ENCODE measurements around the gene CRYBG1.
"Not testable (repeated sequence)": the region's sequence is repeated elsewhere in the genome, so short reads cannot be mapped to it uniquely, and the experiment has no call there.

The CRYBG1 gene

DNA sequence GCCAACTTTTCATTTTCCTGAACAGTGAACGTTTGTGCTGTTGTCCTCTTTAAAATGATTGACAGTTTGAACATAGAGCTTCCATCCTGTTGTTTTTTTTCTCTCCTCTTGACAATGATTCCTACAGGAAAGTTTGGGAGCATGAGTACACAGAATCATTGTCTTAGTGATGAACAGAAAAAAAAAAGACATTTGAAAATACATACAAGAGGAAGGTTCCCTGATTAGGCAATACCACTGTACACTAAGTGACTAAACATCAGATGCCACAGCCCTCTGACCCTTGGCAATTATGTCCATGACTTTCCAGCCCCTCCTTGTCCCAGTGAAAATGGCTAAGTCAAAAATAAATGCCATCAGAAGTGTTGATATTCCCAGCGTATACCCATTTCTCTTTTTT is 197.3 kb downstream of the CRYBG1 start:
- DNase-seq, result no peak

DNA sequence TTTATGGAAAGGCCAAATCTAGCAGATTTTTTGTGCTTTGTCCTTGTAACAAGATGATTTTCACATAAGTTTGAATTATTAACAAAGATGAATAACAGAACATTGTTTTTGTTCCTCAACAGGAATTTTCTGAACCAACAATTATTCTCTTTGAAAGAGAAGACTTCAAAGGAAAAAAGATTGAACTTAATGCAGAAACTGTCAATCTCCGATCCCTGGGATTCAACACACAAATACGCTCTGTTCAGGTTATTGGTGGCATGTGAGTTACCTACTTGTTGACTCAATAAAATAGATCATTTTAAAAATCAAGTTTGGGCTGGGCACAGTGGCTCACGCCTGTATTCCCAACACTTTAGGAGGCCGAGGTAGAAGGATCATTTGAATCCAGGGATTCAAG is 197.8 kb downstream of the CRYBG1 start:
- no peak for DNase-seq

DNA sequence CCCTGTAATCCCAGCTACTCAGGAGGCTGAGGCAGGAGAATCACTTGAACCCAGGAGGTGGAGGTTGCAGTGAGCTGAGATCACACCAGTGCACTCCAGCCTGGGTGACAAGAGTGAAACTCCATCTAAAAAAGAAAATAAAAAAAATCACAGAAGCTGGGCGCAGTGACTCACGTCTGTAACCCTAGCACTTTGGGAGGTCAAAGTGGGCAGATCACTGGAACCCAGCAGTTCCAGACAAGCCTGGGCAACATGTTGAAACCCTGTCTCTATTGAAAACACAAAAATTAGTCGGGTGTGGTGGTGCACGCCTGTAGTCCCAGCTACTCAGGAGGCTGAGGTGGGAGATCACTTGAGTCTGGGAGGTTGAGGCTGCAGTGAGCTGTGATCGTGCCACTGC is 199.1 kb downstream of the CRYBG1 start:
- not testable (repeated sequence) for DNase-seq

DNA sequence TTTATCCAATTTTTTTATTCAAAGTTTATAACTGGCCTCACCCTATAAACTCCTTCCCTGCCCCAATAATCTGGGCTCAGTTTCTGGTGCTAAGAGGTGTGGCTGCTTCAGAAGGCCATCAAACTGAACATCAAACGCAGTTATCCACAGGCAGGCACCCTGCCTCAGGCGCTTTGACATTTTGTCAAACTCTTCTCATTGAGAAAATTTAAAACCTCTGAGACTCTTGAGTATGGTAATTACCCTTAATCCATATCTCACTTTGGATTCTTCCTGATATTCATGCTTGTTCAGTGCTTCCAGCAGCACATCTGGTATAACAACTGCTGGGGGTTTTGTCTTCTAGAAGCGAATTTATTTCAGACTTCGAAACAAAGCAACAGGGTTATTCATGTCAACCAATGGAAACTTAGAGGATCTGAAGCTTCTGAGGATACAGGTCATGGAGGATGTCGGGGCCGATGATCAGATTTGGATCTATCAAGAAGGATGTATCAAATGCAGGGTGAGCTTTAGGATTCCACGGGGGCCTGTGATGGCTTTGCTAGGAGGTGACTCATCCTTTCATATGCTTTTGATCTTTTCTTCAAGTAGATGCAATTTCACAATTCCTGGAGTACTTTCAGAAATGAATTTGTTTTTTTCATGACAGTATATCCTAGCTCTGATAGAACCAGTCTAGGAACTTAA is 200.6 kb downstream of the CRYBG1 start:
- no peak for DNase-seq

DNA sequence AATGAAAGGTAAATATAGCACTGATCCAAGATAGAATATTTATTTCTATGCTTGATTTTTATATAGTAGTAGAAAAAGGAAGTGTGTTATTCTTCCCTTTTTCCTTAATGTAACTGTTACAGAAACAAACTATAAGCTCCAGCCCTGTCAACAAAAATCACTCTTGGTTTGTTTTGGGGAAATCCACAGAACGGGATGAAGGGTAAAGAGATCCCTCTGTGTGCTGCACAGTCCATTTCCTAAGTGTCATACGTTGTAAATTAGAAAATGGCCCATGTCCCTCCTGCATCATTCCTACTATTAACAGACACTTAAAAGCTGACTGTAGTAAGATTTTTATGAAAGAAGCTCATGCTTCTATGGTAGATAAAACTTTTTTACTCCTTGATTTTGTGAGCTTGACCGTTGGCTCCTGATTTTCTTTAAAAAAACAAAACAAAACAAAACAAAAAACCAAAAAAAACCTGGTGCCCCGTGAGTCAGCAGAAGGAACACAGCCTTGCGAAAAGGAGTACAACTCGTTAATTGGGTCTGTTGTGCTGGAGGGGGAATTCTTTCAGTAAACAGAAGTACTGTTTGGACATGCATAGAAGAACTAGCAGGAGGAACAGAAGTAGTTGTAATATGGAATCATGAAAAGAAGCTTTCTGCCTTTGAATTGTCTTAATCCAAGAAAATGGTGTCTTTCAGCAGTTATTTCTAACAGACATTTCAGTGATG is 201.3 kb downstream of the CRYBG1 start:
- peak; percentile 24 for DNase-seq

DNA sequence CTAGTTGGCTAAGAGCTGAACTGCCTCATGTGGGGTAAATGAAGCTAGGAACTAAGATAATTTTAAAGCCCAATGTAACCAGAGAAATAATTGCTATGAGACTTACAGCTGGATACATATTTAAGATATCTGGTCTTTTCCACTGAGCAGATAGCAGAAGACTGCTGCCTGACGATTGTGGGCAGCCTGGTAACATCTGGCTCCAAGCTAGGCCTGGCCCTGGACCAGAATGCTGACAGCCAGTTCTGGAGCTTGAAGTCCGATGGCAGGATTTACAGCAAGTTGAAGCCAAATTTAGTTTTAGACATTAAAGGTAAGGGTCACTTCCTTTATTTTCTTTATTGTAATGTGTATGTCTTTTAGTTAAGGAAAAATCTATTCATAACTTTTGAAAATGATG is 203.1 kb downstream of the CRYBG1 start:
- no peak for DNase-seq

DNA sequence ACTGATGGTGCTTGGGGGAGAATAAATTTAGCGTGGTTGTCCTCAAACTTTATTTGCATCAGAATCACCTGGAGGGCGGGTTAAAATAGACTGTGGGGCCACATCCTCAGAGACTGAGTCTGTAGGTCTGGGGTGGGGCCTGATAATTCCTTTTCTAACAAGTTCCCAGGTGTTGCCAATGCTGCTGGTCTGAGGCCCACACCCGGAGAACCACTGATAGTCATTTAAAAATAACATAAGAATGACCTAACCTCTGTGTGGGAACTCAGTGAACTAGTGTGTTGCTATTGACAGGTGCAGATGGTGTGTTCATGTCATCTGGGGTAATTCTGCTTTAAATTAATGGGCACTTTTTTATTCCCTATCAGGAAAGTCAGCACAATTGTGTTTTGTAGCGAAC is 204.0 kb downstream of the CRYBG1 start:
- DNase-seq, result no peak

DNA sequence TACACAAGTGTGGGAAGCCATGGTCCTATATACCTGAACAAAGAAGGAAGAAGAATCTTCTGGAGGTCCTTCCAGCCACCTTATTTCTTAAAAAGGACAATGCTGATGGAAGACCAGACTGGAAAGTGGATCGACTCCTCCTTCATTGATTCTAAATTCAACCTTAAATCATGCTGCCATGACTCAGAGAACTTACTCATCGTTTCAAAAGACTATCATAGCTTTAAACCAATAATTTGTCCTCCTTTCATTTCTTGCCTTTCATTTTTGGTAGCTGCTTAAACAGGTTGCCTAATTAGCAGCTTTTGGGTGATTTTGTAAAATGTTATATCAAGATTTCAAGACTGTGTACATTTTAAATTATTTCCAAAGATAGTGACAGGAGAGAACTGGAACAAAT is 208.0 kb downstream of the CRYBG1 start:
- DNase-seq, result no peak

DNA sequence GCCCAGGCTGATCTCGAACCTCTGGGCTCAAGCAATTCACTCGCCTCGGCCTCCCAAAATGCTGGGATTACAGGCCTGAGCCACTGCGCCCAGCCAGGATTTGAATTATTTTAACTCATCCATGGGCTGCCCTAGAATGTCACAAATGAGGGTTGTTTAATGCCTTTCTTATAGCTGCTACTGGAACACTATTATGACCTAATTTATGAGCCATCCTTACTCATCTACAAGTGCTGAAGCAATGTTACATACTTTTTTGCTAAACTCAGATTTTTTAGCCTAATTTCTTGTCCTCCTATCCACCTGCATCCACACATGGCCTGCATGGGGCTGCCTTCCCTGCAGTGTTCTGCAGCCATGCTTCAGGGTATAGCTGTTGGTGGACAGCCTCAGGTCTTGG is 208.9 kb downstream of the CRYBG1 start:
- no peak for DNase-seq

DNA sequence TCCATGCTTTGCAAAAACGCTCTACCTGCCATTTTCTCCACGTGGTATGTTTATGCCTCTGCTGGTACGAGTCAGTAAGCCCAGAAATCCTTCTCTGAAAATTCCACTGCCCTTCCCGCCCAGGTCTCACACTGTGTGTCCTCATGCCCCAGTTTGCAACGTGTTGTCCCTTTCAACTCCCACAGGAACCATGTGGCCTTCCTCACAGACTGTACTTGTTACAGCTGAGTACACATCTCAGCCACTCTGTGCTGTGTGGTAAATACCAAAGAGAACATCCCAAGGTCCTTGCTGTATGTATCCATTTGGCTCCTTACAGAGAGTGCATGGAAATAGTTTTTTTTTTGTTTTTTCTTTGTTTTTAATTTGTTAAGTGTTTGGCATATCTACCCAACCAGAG is 211.9 kb downstream of the CRYBG1 start:
- no peak for DNase-seq

DNA sequence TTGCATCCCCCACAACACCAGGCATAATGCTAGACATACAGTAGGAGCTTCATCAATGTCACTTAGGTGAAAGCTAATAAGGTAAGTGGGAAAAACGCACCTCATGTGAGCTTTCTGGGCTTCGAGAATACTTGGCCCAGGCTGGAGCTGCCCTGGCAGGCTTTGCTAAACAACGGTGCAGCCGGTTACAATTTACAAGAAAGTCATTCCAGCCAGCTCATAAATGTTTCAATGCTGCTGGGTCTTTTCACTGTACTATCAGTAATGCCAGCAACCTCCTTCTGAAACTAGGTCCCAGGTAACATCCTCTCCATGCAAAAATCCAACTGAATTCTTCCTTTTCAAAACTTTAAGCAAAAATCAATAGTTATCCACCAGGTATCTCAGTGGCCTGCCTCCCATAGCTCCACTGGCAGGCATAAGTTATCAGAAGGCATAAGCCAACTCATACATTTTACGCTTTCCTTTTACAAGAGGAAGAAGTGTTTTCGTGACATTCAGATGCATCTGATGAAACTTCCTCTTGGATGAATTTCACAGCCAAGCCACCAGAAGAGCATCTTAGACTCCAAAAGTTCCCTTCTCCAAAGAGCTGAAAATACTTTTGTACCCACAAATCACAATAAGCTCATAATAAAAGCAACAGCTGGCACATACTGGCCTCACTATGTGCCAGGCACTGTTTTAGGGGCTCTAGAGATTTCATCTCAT is 212.5 kb downstream of the CRYBG1 start:
- no peak for DNase-seq

DNA sequence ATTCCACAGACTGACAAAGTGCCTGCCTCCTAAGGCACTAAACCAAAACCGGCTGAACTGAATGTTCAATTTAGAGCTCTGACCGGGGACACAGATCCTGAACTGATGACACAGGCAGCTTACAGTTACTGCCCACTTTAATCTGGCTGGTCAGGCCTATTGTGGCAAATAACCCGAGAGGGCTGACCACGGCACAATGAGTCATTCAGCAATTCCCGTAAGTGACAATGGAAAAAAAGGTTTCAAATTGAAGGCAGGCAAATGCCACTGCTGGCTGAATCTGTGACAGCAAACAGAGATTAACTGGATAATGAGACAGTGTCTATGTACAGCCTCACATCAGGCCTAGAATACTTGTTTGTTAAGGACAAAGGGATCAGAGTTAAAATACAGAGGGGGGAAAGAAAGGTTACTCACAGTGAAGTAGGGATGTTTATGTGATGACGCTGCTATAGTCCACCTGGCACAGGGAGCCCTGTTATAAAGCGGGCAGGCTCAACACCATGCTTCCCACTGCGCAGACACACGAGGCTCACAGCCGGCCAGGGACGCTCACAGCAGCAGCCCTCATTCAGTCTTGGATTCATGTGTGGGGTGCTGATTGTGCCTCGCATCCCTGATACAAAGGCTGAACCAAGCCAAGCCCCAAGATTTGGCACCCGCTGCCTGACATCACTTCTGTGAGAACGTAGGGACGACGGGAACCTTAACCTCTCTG is 214.4 kb downstream of the CRYBG1 start:
- DNase-seq, result no peak

DNA sequence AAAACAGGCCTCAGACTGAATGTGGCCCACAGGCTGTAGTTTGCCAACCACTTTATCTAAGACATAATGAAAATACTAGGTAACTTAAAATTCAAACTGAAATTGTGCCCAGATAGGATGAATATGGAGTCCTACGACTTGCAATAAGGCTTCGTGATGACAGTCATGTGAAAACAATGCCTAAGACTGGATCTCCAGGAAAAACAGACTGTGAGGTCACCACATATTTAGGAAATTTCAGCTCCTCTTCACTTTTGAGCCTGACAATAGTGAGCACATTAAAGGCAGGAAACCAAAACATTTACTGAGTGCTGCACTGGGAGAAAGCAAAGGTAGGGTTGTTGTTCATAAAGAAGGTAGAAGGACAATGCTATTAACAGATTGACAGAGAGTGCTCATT is 218.8 kb downstream of the CRYBG1 start:
- no peak for DNase-seq

DNA sequence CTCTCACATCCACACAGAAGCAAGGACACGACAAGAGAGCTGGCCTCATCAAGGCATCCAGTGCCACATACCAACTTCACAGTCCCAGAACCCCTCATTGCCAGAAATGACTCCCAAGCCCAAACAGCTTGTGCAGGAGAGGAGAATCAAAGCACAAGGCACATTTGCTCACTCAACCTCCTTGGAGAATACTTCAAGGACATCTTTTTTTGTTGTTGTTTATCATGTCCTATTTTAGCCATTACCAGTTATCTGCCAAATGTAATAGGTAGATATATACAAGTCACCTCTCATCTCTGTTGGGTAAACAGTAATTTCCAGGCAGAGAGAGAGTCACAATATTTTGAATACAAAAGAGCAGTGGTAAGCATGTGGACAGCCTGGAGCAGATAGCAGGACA is 221.0 kb downstream of the CRYBG1 start:
- DNase-seq, result no peak

DNA sequence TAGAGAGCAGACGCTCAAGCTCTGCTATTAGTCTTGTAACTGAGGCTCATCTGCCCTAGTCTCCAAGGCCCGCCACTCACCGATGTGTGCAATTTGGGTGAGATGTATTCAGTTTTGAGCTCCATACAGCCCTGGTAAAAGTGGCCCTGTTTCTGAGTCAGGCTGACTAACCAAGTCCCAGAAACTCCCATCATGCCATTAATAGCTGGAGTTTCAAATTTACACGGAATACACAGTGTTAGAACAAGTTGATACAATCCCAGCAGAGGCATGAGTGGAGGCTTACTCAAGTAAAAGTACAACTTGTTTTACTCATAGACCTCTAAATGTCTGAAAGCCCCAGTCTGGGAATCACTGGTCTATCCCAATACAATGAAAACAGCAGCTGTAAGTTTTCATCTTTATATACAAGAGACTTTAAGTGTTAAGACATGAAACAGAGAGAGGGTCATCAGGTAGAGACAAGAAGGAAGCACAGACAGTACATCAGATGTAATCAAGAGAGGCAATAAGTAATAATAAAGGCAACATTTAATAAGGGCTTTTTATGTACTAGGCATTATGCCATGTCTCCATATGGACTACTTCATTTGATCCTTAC is 226.4 kb downstream of the CRYBG1 start:
- DNase-seq, result no peak

DNA sequence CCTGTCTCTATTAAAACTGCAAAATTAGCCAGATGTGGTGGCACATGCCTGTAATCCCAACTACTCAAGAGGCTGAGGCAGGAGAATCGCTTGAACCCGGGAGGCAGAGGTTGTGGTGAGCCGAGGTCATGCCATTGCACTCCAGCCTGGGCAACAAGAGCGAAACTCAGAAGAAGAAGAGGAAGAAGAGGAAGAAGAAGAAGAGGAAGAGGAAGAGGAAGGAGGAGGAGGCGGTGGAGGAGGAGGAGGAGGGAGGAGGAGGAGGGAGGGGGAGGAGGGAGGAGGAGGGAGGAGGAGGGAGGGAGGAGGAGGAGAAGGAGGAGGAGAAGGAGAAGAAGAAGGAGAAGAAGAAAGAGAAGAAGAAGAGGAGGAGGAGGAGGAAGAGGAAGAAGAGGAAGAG is 228.4 kb downstream of the CRYBG1 start:
- DNase-seq, result not testable (repeated sequence)

DNA sequence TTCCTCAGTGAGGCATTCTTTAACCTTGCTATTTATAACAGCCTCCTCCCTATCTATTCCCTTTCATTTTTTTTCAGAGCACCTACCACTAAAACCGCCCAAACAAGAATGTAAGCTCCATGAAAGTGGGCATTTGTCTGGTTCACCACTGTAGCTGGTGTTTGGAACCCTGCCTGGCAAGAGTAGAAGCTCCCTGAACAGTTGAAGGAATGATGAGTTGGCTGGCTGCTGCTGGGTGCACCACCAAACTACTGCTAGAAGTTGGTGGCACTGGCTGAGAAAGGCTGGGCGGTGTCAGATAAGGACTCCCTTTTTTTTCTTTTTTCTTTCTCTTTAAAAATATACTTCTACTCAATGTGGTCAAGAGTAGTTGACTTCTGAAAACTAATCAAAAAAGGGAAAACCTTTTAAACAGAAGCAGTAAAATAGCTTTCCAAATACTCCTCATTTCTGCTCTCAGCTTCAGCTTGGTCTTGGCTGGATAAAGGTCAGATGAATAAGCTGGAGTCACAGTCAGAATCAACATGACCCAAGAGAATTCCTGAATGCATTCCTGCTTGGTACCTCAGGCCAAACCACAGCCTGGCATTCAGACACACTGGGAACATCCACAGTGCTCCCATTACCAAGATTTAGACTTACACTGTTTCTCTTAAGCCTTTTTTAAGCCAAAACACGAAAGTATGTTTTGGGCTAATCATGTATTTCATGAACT is 230.8 kb downstream of the CRYBG1 start:
- no peak for DNase-seq

DNA sequence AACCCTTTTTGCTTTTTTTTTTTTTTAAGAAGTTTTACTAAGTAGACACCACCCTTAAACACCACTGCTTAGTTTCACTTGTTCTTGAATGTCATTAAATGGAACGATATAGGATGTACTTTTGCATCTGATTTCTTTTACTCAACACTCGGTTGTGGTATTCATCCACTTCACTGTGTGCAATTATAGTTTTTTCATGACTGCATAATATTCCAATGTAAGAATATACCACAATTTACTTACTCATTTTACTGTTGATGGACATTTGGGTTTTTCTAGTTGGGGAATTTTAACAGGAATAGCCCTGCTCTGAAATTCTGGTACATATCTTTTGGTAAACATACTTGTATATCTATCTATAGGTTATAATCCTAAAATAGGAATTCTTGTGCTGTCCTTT is 238.9 kb downstream of the CRYBG1 start:
- no peak for DNase-seq

DNA sequence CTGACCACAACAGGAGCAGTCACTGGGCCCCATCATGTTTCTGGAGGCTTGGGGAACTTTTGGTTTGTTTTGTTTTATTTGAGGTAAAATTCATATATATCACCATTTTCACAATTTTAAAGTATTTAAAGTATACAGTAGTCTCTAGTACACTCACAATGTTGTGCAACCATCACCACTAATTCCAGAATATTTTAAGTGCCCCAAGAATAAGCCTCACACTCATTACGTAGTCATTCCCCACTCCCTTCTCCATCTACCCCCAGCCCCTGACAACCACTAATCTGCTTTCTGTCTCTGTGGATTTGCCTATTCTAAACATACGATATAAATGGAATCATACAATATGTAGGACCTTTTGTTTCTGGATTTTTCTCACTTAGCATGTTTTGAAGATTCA is 239.8 kb downstream of the CRYBG1 start:
- no peak for DNase-seq

DNA sequence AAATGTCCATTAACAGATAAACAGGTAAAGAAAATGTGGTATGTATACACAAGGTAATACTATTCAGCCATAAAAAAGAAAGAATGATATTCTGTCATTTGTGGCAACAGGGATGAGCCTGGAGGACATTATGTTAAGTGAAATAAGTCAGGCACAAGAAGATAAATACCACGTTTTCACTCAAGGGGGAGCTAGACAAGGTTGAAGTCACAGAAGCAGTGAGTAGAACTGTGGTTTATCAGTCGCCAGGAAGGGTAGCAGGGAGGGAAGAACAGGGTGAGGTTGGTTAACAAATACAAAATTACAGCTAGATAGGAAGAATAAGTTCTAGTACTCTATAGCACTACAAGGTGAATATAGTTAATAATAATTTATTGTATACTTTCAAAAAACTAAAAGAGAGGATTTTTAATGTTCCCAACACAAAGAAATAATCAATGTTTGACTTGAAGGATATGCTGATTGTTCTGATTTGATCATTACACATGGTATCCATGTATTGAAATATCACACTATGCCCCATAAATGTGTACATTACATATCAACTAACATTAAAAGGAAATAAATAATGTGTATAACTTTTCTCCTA is 247.7 kb downstream of the CRYBG1 start:
- peak; percentile 59 for DNase-seq

DNA sequence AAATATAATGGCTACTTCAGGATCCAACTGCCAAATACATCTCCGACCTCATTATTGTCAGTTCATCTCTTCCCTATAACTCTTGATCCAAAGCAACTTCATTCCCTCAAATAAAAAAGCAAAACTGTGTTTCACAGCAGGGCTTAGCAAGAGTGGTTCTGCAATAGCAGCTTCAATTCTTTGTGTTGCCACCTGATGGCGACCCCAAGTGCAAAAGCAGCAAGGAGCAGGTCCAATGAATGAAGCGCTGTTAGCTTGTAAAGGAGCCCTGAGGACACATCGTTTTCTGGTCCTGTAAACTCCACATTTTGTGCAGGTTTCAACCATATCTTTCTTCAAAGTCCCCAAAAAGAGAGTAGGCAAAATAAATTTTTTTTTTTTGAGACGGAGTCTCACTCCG is 249.2 kb downstream of the CRYBG1 start:
- DNase-seq, result peak; percentile 38

DNA sequence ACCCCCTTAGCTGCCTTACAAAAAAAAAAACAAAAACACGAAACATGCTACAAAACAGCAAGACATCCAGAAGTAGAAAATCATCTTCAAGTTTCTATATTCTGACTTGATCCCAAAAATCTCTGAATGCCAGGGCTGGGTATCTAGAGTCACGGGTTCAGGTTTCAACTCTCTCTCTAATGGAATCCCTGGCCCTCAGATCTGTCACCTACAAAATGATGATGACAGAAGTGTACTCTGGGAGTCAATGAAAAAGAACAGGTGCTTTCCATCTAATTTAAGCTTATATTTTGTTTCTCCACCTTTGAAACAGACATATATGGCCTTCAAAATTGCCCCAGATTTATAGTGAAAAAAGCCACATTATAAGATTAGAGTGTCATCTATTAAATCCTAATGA is 250.5 kb downstream of the CRYBG1 start:
- DNase-seq, result no peak
